NCI-H128 (cell line): ENCODE results near the gene ZFYVE28.
A peak's percentile ranks its signal among the peaks of the same experiment; 100 is the strongest.

Experiments used
- DNase-seq: peaks from one replicate; lab custom pipeline; 2025; ENCODE audit not compliant: unreplicated experiment; lab: John Stamatoyannopoulos, UW

The ZFYVE28 gene

DNA sequence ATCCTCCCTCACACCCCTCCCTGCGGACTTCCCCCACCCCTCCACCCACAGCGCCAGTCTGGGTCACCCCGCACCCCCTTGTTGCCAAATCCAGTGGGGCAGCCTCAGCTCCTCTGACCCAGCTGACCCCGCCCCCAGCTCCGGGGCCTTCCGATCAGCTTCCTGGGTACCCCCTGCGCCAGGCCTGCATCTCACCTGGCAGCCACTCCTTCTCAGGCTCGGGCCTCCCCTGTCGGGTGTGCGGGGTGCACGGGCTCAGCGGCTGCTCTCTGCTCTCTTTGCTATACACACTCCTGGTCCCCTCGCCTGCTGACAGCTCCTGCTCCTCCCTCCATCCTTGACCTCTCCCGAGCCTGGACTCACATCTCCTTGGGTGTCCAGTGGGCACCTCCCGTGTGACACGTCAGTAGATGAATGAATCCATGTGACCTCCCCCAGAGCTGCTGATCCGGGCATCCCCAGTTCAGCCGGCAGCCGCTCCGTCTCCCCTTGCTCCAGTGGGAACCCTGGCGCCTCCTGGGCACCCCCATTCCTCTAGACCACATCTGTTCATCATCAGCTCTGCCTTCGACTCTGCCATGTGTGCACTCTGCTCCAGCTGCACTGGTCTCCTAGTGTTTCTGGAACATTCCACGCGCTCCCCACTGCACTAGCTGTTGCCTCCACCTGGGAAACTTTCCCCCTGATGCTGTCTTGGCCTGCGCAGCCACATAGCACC is 10.2 kb upstream of the ZFYVE28 start:
- DNase-seq, result no peak

DNA sequence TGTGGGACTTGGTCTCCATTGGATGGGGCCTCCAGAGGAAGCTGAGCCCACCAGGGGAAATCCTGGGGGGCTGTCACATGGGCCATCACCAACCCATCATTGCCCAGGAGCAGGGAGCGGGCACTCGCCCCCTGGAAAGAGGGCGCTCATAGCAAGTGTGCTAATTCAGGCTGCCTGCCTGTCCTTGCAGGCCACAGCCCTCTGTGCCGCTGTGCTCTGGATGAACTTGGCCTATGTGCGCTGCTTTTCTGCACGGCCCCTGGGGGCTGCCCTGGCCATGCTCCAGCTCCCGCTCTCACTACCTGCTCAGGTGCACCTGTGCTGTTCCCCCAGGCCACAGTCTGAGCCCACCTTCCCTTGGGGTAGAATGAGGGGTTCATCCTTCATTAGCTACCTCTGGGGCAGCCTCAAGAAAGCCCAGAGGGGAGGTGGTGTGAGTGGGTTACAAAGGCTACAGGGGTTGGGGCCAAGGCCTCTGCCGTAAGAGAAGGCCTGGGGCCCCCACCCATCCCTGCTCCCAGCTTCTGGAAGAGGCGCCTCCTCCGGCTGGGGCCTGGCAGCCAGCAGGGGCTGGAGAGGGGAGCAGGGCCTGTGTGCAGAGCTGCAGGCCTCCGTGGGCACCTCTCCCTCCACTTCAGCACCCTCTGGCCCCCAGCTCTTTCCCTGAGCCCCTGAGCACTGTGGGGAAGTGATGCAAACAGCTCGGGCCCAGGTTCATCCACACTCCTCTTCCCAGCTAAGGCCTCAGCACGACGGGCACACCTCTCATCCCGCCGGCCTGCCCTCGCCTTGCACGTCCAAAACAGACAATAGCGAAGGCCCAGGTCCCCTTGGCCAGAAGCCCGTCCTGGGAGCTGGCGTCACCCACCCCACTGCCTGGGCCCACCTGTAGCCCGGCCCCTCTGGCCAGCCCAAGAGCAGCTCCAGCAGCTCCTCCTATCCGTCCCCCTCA is 9.2 kb upstream of the ZFYVE28 start:
- DNase-seq, result no peak

DNA sequence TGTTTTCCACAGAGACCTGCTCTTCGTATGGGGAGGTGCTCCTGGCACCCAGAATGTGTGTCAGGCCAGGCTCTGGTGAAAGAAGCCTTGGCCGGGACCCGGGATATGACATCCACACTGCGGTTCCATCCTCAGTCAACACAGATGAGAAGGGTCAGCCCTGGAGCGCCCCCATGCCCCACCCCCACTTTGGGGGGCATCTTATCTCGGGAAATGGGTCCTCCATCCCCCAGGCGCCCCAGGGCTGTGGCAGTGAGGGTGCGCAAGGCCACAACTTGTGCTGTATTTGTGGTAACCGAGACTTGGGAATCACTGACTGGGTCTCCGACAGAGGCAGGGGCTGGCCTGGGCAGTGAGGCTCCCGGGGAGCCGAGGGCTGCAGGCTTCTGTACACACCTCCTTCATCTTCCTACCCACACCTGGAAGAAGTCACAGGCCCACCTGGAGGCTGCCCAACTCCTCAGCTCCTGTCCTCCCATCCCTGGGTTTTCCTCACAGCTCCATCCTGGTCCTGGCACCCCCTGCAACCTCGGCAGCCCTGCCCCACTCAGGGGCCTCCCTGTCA is 8.3 kb upstream of the ZFYVE28 start:
- DNase-seq, result no peak

DNA sequence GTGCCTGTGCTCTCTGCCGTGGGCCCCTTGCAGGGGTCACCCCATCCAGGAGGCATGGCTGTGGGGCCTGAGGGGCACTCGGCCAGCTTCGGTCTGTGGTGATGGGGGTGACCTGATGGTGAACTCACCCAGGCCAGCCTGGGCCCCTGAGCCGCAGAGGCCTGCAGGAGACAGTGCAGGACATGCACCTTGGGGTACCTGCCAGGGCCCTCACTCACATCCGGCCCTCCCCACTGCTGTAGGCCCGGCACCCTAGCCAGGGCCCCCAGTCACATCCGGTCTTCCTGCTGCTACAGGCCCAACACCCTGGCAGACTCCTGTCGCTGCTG is 7.6 kb upstream of the ZFYVE28 start:
- no peak for DNase-seq

DNA sequence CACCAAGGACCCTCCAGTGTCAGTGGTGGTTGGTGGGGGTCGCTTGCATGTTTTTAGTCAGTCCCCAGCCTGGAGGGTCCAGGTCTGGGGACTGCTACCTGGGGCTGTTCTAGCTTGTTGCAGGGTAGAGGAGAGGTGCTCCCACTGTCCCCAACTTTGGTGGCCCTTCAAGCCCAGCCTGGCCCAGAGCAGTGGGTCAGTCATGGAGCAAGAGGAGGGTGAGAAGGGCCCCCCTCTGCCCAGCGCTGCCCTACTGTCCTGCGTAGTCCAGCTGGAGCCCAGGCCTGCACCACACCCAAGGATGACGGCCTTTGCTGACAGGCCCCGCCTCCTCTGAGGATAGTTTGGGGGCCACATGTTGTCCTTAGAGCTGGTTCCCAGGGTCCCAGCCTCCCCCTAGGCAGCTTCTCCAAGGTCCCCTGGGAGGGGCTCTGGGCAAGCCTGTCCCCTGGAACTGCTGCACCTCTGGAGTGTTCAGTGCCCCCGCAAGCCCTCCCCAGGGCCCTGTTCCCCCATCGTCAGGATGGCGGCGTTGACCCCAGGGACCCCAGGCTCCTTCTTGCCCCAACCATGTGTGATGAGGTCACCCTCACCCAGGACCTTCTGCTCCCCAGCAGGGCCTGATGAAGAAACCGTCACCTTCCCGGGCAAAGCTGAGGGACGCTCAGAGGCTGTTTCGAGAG is 7.1 kb upstream of the ZFYVE28 start:
- no peak for DNase-seq

DNA sequence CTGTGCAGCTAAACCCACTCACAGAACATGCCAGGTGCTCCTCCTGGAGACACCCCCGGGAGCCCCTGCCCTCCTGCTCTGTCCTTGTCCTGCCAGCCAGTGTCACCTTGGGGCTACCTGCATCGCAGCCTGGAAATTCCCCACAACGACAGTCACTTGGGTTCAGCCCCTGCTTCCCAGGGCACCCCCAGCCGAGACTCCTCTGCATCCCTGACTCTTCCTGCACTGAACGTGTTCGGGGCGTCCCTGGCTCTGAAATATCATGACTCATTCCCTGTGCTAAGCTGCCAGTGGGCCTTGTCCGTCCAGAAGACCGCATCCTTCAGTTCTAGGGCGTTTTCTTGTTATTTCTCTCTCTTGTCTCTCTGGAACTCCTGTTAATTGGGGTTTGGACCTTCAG is 6.1 kb upstream of the ZFYVE28 start:
- no peak for DNase-seq

DNA sequence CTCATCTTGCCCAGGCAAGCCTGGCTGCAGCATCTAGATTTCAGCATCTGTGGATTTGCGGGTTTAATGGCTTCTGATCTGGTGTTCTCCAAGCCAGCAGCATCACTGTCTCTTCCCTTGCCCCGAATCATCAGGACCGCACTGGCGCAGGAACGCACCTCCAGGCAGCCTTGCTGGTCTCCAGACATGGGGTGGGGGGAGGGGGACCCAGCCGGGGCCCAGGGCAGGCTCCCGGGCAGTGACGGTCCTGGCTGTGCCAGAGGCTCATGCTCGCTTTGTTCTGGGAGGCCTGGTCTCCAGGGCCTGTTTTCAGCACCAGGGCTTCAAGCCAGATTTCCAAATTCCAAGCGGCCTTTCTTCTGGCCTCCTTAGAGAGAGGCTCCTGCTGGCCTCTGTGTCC is 5.2 kb upstream of the ZFYVE28 start:
- DNase-seq, result no peak

DNA sequence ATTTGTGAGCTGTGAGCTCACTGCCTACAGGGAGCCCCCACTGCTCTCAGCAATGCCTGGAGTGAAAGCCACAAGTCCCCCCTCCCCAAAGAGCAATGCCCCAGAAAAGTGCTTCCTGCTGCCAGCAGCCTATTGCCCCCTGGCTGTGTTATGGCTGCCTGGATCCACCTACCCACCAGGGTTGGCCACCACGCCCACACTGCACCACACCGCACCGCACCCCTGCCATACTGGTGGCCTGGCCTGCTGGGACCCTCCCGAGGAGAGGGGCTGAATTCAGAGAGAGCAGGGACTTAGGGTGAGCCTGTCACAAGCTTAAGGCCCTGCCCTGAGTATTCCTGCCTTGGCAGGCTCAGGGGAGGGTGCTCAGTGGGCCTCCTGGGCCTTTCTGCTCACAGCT is 4.6 kb upstream of the ZFYVE28 start:
- DNase-seq, result no peak

DNA sequence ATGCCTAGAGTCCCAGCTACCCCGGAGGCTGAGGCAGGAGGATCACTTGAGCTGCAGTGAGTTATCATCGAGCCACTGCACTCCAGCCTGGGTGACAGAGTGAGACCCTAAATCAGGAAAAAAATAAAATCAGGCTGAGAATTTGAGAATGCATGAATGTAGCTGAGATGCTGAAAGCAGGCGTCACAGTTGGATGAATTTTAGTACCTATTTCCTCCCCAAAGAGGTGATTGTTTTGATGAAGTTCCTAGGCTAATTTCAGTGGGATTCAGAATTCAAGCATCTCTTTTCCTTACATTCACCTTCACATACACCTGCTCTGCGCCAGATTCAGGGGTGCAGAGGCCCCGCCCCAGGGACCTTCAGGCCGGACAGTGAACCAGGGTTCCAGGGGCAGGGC is 3.5 kb upstream of the ZFYVE28 start:
- DNase-seq, result no peak

DNA sequence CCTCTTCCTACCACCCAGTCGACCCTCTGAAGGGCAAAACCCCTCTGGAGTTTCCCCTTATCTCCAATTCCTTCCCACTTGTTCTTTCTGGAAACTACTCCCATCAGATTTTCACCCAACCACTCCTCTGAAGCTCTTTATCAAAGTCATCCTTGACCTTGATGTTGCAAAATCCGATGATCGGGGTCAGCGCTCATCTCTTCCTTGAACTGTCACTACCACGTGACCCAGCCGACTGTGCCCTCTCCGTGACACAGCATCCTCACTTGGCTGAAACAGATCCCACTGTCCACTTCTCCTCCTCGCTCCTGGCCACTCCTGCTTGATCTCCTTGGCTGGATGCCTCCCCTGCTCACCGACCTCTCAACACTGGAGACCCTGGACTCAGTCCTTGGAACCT is 1.4 kb upstream of the ZFYVE28 start:
- DNase-seq, result no peak

DNA sequence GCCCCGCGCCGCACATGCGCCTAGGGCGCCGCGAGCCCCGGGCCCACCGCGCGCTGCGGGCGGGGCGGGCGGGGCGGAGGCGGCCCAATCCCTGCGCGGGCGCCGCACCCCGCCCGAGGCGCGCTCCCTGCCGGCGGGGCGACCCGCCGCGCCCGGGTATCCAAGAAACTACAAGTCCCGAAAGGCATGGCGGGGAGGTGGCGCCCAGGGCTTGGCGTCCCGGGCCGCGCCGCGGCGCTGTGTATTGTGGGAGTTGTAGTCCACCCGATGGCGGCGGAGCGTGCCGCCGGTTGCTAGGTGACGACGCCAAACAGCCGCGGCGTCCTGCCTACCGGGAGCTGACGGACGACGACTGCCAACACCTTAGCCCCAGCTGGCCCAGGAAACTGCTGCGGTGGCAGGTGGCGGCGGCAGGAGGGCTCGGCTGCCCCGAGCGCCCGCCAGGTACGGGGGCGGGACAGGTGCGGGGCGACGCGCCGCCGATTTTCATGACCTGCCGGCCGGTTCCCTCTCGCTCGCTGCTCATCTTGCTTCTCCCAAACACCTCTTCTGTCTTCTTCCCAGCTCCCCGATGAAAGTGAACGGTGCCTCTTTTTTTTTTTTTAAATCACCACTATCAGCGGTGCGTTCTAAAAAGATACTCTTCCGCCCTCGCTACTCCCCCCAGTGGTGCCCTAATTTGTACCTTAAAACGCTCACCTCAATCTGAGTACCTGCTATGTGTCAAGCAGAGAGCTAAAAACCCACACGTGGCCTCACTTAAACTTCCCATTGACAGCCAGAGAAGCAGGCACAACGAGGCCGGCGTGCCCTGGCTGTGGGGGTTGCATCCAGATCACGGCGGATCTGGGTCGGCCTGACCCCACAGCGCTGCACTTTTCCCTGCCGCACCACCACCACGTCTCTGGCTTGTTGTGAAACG is 466 bp upstream of the ZFYVE28 start, which contains the start of gene CFAP99:
TSS of gene CFAP99 (plus strand) at position 306 of the 922 bp plus-strand sequence.
- DNase-seq, result peak; percentile 88

DNA sequence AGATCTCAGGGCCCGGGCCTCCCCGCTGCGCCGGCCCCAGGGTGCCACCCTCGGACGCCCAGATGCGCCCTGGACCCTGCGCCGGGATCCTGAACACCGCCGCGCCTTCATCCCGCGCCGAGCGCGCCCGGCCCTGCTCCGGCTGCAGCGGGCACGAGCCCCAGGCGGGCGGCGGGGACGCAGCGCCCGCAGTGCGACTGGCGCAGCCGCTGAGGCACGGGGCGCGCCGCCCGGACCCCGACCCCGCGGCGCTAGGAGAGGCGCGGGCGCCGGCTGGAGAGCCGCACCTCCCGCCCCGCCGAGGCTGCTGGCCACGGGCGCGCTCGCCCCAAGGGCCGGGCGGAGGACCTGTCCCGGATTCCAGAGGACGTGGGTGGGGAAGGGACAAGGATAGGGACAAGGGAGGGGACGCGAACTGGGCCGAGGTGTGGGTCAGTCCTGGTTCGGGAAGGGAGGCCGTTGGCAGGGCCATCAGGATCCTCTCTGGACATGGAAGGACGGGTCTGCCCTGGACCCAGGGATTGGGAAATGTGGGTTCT is 1.1 kb downstream of the ZFYVE28 start:
- no peak for DNase-seq

DNA sequence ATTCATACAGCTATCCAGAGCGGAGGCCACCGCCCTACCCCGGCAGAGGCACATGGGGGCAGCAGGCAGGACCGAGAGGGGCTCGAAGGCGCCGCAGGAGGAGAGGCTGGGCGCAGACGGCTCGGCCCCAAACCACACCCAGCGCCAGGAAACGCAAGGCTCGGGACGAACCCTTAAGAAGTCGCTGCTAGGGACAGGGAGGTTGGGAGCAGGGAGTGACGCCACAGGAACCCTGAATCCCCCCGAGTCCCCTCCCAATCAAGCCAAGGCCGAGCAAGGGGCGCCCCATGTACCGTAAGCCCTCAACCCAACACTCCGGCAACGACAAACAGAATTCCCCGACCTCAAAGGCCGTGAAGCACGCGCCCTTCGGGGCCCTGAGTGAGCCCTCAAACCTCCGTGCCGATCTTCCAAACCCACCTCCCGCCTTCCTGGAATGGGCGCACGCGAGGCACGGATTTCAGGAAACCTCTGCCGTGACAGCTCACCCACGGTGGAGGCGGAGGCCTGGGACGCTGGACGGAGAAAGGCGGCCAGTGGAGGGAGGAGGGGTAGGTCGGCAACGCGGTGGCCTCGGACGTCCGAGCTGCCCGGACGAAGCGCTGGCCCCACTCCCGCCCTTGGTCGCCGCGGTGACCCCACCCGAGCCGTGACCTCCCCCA is 1.8 kb downstream of the ZFYVE28 start:
- no peak for DNase-seq

DNA sequence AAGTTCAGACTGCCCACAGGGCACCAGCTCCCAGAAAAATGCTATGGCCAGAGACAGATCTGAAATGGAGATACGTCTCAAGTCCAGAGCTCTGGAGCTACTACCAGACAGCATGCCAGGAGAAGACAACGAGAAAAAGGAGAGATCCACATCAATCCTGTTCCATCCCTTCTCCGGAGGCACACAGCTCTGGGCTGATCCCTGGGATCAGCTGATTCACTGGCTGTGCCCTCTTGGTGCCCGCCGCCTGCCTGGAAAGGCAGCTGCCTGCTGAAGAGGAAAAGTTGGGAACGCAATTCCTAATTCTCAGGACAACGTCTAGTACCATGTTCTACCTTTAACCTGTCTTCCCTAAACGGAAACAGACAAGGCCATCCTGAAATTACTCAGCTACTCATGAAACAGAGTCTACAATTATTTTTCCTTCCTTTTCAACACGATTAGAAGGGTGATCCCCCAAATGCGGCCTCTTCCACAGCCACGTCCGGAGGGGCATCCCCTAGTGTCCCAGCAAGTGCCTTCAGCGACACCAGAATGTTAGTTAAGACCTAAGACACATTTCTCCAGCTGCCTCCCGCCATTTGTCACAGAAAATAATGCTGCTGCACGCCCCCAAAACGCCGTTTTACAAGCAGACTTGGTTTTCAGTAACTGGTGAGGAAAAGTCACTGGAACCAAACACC is 2.4 kb downstream of the ZFYVE28 start:
- DNase-seq, result no peak

DNA sequence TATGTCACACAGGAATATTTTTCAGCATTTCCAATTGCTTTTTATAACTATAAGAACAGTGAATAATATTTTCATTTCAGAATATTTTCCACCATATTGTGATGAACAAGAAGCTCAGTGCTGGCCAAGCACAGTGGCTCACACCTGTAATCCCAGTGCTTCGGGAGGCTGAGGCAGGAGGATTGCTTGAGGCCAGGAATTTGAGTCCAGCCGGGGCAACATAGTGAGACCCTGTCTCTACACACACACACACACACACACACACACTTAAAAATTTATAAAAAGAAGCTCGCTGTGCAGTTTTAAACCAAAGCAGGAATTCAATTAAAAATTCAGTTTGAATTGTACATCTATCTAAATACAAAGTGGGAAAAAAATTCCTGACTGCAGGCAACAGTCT is 3.2 kb downstream of the ZFYVE28 start:
- no peak for DNase-seq

DNA sequence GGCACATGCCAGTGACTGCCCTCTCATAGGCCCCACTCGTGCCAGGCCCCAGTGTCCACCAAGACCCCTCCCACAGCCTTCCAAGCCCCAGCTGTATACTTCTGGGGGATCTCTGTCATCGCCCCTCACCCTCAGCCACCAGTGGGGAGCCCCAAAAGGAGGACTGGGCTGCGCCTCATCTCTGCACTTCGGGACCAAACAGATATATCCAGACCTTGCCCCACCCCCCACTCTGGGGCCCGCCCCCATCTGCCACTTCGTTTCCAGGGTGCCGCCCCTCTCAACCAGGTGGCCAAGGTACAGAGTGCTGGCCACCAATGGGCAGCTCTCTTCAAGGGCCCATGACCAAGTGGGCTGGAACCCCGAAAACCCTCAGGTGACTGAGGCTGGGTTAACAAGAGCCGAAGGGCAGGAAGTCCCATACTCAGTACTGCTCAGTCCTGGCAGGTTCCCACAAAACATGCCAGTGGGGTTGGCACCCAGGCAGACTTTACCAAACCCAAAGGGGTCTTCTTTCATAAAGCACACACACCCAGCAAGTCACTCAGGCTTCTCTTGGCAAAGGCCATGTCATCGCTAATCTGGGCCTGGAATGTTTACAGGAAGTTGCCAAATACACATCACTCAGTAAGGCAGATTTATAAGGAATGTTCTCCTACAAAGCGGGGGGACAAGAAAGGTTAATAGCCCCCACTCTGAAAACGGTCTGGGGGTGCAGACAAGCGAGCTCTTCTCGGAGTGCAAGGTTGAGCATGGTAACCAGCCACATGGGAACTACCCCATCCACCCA is 4.4 kb downstream of the ZFYVE28 start:
- no peak for DNase-seq

DNA sequence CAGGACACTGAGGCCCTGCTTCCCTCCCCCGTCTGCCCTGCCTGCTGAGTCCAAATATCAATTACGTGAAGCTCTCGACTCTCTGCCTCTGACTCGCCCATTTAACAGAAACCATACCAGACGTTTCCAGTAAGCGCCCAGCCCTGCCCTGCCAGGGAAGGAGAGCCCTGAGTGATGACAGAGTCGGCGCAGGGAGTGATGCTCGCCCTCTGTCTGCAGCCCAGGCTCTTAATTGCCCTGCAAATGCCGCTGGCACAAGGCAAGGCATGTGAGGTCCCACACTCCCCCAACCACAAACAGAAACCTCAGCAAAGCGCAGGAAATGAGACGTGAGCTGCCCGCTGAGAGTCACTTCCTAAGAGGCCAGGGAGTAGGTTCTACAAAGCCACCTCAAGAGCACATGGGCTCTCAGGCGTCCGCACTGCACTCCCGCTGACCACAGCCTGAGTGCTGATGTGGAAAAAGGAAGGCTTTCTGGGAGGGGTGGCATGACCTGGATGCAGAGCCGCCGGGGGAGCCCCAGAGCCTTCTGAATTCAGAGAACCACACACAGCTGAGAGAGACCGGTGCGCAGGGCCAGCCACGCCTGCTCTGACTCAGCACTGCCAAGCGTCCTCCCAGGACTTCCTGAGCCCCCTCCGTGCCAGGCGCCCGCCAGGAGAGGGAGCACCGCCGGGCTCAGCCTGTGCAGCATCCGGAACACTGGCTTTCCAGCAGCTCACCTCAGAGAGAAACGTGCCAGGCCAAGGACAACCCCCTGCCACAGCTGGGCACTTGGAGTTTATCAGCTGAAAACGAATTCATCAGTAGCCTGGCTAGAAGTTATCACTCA is 5.3 kb downstream of the ZFYVE28 start:
- DNase-seq, result peak; percentile 63
